ENCODE results near the gene YBX3.

DNA sequence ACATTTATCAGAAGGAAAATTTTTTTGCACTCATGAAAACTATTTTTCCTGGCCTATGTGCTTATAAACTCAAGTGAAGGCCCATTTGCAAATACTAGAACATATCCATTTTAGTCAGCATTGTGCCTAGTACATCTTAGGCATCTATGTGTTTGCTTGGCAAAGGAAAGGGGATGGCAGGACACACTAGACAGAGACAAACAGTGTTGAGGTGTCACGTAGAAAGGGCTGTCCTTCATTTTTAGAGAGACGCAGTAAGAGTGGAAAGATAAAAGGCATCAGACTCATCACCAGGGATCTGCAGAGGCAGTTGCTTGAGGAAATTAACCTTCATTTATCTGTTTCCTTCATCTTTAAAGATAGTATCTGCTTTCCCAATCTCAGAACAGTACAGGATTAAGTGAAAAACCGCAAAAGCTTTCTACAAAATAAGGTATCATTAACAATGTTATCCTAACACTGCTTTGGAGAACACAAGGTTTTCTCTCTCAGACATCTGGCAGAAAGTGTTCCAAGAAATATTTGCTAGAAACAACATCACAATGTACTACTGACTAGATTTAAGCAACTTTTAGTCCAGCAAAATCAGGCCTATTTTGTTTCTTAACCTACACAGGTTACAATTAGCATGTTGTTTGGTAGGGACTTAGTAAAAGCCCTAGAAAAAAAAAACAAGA, 2.0 kb downstream of the YBX3 start:
- TF ChIP-seq, protein P1, sequence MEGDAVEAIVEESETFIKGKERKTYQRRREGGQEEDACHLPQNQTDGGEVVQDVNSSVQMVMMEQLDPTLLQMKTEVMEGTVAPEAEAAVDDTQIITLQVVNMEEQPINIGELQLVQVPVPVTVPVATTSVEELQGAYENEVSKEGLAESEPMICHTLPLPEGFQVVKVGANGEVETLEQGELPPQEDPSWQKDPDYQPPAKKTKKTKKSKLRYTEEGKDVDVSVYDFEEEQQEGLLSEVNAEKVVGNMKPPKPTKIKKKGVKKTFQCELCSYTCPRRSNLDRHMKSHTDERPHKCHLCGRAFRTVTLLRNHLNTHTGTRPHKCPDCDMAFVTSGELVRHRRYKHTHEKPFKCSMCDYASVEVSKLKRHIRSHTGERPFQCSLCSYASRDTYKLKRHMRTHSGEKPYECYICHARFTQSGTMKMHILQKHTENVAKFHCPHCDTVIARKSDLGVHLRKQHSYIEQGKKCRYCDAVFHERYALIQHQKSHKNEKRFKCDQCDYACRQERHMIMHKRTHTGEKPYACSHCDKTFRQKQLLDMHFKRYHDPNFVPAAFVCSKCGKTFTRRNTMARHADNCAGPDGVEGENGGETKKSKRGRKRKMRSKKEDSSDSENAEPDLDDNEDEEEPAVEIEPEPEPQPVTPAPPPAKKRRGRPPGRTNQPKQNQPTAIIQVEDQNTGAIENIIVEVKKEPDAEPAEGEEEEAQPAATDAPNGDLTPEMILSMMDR (IDR thresholded peaks at IDR 0.05) = no peak
- TF ChIP-seq POLR2A (IDR thresholded peaks at IDR 0.05) = no peak

Measured in vagina (tissue), 2 donors.